ENCODE results near the gene IRF2BPL.

DNA sequence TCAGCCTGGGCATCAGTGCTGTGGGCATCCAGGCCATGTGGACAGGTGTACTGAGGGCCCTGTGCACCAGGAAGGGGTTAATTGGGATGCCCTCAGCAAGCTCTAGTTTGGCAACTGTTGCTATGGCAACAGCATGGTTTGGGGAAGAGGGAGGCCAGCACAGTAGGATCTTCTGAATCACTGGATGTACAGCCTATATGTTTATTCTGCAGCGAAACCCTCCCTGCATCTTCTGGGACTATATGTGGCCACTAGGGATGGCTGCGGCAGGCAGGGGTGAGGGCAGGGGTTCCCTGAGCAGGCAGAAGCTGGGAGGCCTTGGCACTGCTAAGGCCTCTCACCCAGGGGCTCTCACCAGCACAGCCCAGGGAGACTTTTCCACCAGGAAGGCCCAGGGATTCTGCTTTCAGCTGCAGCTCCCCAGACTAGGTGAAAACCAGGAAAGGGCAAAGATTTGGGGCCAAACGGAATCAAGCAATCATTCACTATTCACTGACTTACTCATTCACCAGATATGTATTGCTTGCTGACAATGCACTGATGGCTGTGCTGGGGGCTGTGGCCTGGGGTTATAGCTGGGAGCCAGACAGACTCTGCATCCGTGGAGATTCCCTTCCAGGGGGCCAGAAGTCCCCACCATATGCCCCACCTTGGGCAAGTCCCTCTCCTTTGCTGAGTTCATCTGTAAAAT is 42.8 kb downstream of the IRF2BPL start:
- TF ChIP-seq FOXM1 (IDR thresholded peaks at IDR 0.05; ENCODE audit: low read depth) (no peak), FOXM1 (CRISPR knock-in tag; IDR thresholded peaks at IDR 0.05; ENCODE audit: low read depth) (no peak), DNMT1 (IDR thresholded peaks at IDR 0.05) (no peak), CEBPB (tag; IDR thresholded peaks at IDR 0.05) (no peak), ZC3H11A (IDR thresholded peaks at IDR 0.05; ENCODE audit: low read depth, low read length) (no peak), GATAD2B (IDR thresholded peaks at IDR 0.05; ENCODE audit: borderline replicate concordance) (no peak), POLR2A (conservative IDR thresholded peaks at IDR 0.05) (no peak), NR2C2 (CRISPR knock-in tag; IDR thresholded peaks at IDR 0.05) (no peak), NR2C2 (tag; IDR thresholded peaks at IDR 0.05) (no peak), POLR2B (IDR thresholded peaks at IDR 0.05; ENCODE audit: low read depth, partially characterized antibody) (no peak), RAD21 (CRISPR knock-in tag; conservative IDR thresholded peaks at IDR 0.05 in 1 of 2, IDR thresholded peaks at IDR 0.05 in 1 of 2) (no peak), GATAD2A (IDR thresholded peaks at IDR 0.05) (no peak)
- TF ChIP-seq, protein P1, sequence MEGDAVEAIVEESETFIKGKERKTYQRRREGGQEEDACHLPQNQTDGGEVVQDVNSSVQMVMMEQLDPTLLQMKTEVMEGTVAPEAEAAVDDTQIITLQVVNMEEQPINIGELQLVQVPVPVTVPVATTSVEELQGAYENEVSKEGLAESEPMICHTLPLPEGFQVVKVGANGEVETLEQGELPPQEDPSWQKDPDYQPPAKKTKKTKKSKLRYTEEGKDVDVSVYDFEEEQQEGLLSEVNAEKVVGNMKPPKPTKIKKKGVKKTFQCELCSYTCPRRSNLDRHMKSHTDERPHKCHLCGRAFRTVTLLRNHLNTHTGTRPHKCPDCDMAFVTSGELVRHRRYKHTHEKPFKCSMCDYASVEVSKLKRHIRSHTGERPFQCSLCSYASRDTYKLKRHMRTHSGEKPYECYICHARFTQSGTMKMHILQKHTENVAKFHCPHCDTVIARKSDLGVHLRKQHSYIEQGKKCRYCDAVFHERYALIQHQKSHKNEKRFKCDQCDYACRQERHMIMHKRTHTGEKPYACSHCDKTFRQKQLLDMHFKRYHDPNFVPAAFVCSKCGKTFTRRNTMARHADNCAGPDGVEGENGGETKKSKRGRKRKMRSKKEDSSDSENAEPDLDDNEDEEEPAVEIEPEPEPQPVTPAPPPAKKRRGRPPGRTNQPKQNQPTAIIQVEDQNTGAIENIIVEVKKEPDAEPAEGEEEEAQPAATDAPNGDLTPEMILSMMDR (IDR thresholded peaks at IDR 0.05 in 2 of 3, conservative IDR thresholded peaks at IDR 0.05 in 1 of 3; ENCODE audit: insufficient read depth in 2 of 3, low read depth in 1 of 3, low read length in 3 of 3): no peak
- TF ChIP-seq, protein P2, sequence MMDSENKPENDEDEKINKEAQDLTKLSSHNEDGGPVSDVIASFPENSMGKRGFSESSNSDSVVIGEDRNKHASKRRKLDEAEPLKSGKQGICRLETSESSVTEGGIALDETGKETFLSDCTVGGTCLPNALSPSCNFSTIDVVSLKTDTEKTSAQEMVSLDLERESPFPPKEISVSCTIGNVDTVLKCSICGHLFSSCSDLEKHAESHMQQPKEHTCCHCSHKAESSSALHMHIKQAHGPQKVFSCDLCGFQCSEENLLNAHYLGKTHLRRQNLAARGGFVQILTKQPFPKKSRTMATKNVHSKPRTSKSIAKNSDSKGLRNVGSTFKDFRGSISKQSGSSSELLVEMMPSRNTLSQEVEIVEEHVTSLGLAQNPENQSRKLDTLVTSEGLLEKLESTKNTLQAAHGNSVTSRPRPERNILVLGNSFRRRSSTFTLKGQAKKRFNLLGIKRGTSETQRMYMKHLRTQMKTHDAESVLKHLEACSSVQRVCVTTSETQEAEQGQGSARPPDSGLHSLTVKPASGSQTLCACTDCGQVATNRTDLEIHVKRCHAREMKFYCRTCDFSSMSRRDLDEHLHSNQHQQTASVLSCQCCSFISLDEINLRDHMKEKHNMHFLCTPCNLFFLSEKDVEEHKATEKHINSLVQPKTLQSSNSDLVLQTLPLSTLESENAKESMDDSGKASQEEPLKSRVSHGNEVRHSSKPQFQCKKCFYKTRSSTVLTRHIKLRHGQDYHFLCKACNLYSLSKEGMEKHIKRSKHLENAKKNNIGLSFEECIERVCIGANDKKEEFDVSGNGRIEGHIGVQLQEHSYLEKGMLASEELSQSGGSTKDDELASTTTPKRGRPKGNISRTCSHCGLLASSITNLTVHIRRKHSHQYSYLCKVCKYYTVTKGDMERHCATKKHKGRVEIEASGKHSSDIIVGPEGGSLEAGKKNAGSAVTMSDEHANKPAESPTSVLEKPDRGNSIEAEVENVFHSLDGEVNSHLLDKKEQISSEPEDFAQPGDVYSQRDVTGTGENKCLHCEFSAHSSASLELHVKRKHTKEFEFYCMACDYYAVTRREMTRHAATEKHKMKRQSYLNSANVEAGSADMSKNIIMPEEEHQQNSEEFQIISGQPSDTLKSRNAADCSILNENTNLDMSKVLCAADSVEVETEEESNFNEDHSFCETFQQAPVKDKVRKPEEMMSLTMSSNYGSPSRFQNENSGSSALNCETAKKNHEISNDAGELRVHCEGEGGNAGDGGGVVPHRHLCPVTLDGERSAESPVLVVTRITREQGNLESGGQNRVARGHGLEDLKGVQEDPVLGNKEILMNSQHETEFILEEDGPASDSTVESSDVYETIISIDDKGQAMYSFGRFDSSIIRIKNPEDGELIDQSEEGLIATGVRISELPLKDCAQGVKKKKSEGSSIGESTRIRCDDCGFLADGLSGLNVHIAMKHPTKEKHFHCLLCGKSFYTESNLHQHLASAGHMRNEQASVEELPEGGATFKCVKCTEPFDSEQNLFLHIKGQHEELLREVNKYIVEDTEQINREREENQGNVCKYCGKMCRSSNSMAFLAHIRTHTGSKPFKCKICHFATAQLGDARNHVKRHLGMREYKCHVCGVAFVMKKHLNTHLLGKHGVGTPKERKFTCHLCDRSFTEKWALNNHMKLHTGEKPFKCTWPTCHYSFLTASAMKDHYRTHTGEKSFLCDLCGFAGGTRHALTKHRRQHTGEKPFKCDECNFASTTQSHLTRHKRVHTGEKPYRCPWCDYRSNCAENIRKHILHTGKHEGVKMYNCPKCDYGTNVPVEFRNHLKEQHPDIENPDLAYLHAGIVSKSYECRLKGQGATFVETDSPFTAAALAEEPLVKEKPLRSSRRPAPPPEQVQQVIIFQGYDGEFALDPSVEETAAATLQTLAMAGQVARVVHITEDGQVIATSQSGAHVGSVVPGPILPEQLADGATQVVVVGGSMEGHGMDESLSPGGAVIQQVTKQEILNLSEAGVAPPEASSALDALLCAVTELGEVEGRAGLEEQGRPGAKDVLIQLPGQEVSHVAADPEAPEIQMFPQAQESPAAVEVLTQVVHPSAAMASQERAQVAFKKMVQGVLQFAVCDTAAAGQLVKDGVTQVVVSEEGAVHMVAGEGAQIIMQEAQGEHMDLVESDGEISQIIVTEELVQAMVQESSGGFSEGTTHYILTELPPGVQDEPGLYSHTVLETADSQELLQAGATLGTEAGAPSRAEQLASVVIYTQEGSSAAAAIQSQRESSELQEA (IDR thresholded peaks at IDR 0.05; ENCODE audit: low read depth): no peak

All from K562 (cell line).